Right atrium auricular region (tissue), 2 donors: ENCODE data around the gene RPL12. TPM values are rescaled to one million over a fixed set of nuclear protein-coding genes. Genes with fewer than 3 reads are reported as not detected.

Experiments
- DNase-seq: peaks from one replicate; pipeline ENCODE4 v3.0.0-alpha.2; 2019; ENCODE audit warnings: low spot score
- H3K27ac ChIP-seq, 2 donors: fragments of 200-600 bp; sonication (generic); 1 replicate in 1 of 2; 2 replicates in 1 of 2; pipeline ENCODE4 v1.5.1; 2016 to 2019
- H3K27me3 ChIP-seq, 2 donors: fragments of 200-600 bp; sonication (generic); one replicate each; pipeline versions ENCODE4 v1.5.1 to v1.6.0; 2017 to 2019
- H3K36me3 ChIP-seq: fragments of 200-600 bp; sonication (generic); one replicate; pipeline ENCODE4 v1.5.1; 2016
- H3K4me1 ChIP-seq, 2 donors: fragments of 200-600 bp; sonication (generic); one replicate each; pipeline versions ENCODE4 v1.5.1 to v1.6.0; 2017 to 2019
- H3K4me3 ChIP-seq, 2 donors: fragments of 200-600 bp; sonication (generic); 1 replicate in 1 of 2; 2 replicates in 1 of 2; pipeline ENCODE4 v1.5.1; 2017 to 2019; ENCODE audit warnings: mild to moderate bottlenecking in 1 of 2, moderate library complexity in 1 of 2
- H3K9me3 ChIP-seq, 2 donors: fragments of 200-600 bp; sonication (generic); one replicate each; pipeline ENCODE4 v1.5.1; 2019
- CTCF ChIP-seq, 2 donors: fragments of 200-600 bp; sonication (generic); IDR thresholded peaks; one replicate each; pipeline ENCODE4 v1.5.1; 2019; ENCODE audit warnings: antibody characterized with exemption in 2 of 2
- total RNA-seq, 2 donors: library from RNA; depleted of rRNA; stranded (reverse); fragments of >200 nt; gene quantifications; one replicate each; pipeline ENCODE4 v1.1.0, GENCODE V29; 2016

The RPL12 gene
- total RNA-seq, 2 donors from 2014 or later = 623 to 1,266 TPM

GRCh38 chr9:127482662-127483061 lies 31.5 kb upstream of the RPL12 start:
- Histone ChIP-seq H3K4me3 (no peak overlapping the region), H3K36me3 (peaks cover 87% of the 10 kb centered on the region), H3K27ac (no peak overlapping the region), H3K4me1 (no peaks in the 10 kb centered on the region), H3K27me3 (no peaks in the 10 kb centered on the region), H3K9me3 (no peaks in the 10 kb centered on the region)
- no peak for TF ChIP-seq CTCF (IDR thresholded peaks at IDR 0.05)
- no peak for DNase-seq

DNA sequence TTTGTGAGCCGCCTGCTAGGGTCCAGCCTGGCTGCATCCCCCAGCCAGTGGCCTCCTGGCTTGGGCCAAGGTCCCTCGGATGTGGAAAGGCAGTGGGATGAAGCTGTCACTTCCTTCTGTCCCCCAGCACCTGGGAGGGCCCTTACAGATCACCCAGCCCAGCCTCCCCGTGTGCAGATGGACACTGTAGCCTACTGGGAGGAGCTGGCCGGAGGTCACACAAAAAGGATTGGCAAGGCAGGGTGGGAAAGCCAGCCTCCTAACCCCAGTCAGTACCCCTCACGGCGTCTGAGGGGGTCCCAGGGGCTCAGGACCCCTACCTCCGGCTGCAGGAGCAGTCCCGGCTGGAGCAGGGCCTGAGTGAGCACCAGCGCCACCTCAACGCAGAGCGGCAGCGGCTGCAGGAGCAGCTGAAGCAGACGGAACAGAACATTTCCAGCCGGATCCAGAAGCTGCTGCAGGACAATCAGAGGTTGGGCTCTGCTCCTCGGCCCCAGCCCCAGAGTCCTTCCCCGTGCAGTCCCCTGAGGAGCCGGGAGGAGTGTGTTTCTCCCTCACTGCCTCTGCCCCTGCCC lies 28.4 kb upstream of the RPL12 start:
- H3K36me3 ChIP-seq = peaks cover 73% of the 10 kb centered on the region
- H3K9me3 ChIP-seq = no peaks in the 10 kb centered on the region
- H3K27ac ChIP-seq = no peak overlapping the region
- DNase-seq = no peak
- H3K4me1 ChIP-seq = no peaks in the 10 kb centered on the region
- H3K27me3 ChIP-seq = no peaks in the 10 kb centered on the region
- no peak for TF ChIP-seq CTCF (IDR thresholded peaks at IDR 0.05)
- H3K4me3 ChIP-seq = no peak overlapping the region

- Histone ChIP-seq H3K4me3 (no peak overlapping the region), H3K36me3 (peaks cover 44% of the 10 kb centered on the region), H3K4me1 (no peaks in the 10 kb centered on the region), H3K27ac (no peak overlapping the region), H3K27me3 (no peaks in the 10 kb centered on the region), H3K9me3 (no peaks in the 10 kb centered on the region)
- no peak for DNase-seq
- no peak for TF ChIP-seq CTCF (IDR thresholded peaks at IDR 0.05)
These were observed 23.4 kb upstream of the RPL12 start for GRCh38 chr9:127474592-127474991.

GRCh38 chr9:127473932-127474331 lies 22.7 kb upstream of the RPL12 start:
- Histone ChIP-seq H3K4me3 (no peak overlapping the region), H3K27ac (no peak overlapping the region), H3K9me3 (no peaks in the 10 kb centered on the region), H3K27me3 (no peaks in the 10 kb centered on the region), H3K36me3 (peaks cover 38% of the 10 kb centered on the region), H3K4me1 (no peaks in the 10 kb centered on the region)
- DNase-seq = no peak
- no peak for TF ChIP-seq CTCF (IDR thresholded peaks at IDR 0.05)

- DNase-seq = no peak
- Histone ChIP-seq H3K36me3 (peaks cover 38% of the 10 kb centered on the region), H3K4me3 (no peak overlapping the region), H3K4me1 (no peaks in the 10 kb centered on the region), H3K27me3 (no peaks in the 10 kb centered on the region), H3K27ac (no peak overlapping the region), H3K9me3 (no peaks in the 10 kb centered on the region)
- TF ChIP-seq CTCF (IDR thresholded peaks at IDR 0.05) = no peak
These were observed 22.3 kb upstream of the RPL12 start for GRCh38 chr9:127473501-127473900.

GRCh38 chr9:127470662-127471061 lies 19.5 kb upstream of the RPL12 start:
- Histone ChIP-seq H3K36me3 (peaks cover 37% of the 10 kb centered on the region), H3K4me1 (no peaks in the 10 kb centered on the region), H3K27me3 (no peaks in the 10 kb centered on the region), H3K27ac (no peak overlapping the region), H3K4me3 (no peak overlapping the region), H3K9me3 (no peaks in the 10 kb centered on the region)
- TF ChIP-seq CTCF (IDR thresholded peaks at IDR 0.05) = no peak
- DNase-seq = no peak
